K562 (cell line): ENCODE results near the gene CERS2. TPM values are rescaled to one million over a fixed set of nuclear protein-coding genes. Genes with fewer than 3 reads are reported as not detected.

Experiments used
- BHLHE40 ChIP-seq: IDR thresholded peaks from 2 replicates; pipeline ENCODE4 v1.6.1; 2011; ENCODE audit warnings: low read length, improper control_type of control experiment
- CEBPG ChIP-seq, 3 experiments: fragments of 200-800 bp in 1 of 3; sonication (Bioruptor generic) in 1 of 3; sonication (generic) in 1 of 3; formaldehyde crosslinking in 1 of 3; IDR thresholded peaks in 2 of 3; conservative IDR thresholded peaks in 1 of 3; 2 replicates each; pipeline versions ENCODE4 v1.6.1 to v1.8.0; 2016 to 2022; ENCODE audit warnings: missing compliant biosample characterization in 2 of 3, missing genetic modification characterization in 2 of 3, mild to moderate bottlenecking in 1 of 3, missing genetic modification reagents in 1 of 3
- EGR1 ChIP-seq: fragments of 450-650 bp; conservative IDR thresholded peaks from 2 replicates; pipeline ENCODE4 v1.6.1; 2017; ENCODE audit warnings: mild to moderate bottlenecking
- POLR2G ChIP-seq: fragments of 200-400 bp; formaldehyde crosslinking; IDR thresholded peaks from 2 replicates; pipeline ENCODE4 v1.6.1; 2017; ENCODE audit warnings: low read depth, mild to moderate bottlenecking, antibody characterized with exemption, low read length, moderate library complexity
- POLR2H ChIP-seq: IDR thresholded peaks from 2 replicates; pipeline ENCODE4 v1.6.1; 2016; ENCODE audit warnings: missing genetic modification characterization, low read depth, mild to moderate bottlenecking, control low read depth, missing compliant biosample characterization, moderate library complexity
- RBBP5 ChIP-seq: fragments of 200-600 bp; sonication (generic); IDR thresholded peaks from 2 replicates; pipeline ENCODE4 v1.6.1; 2012; ENCODE audit warnings: borderline replicate concordance, mild to moderate bottlenecking, low read length, control low read depth, inconsistent platforms; ENCODE audit not compliant: insufficient read depth, poor library complexity, severe bottlenecking
- RCOR1 ChIP-seq, 2 experiments: IDR thresholded peaks; 2 replicates each; pipeline ENCODE4 v1.6.1; 2012; ENCODE audit warnings: low read depth in 2 of 2, low read length in 2 of 2, borderline replicate concordance in 1 of 2, improper control_type of control experiment in 1 of 2
- TFAP4 ChIP-seq: sonication (generic); formaldehyde crosslinking; IDR thresholded peaks from 2 replicates; pipeline ENCODE4 v1.8.0; 2022; ENCODE audit warnings: missing genetic modification reagents, mild to moderate bottlenecking, moderate library complexity, borderline replicate concordance
- ZBTB26 ChIP-seq: fragments of 450-650 bp; formaldehyde crosslinking; IDR thresholded peaks from 2 replicates; pipeline ENCODE4 v1.4.0; 2022; ENCODE audit warnings: missing genetic modification characterization
- ZFP91 ChIP-seq: sonication (generic); formaldehyde crosslinking; IDR thresholded peaks from 2 replicates; pipeline ENCODE4 v1.8.0; 2022; ENCODE audit warnings: mild to moderate bottlenecking, missing genetic modification reagents
- polyA plus RNA-seq, 8 experiments: library from polyadenylated mRNA; depleted of rRNA in 4 of 8; stranded (reverse) in 5 of 8; unstranded in 3 of 8; fragments of >200 nt; fragmentation: Nextera tagmentation in 2 of 8; fragmentation: Illumina TruSeq in 1 of 8; extraction: Ambion mirVana in 2 of 8; extraction: Trizol in 1 of 8; gene quantifications; 2 replicates each; pipeline versions ENCODE4 v1.2.1 to v1.2.3, GENCODE V29; 2011 to 2014; ENCODE audit warnings: inconsistent platforms in 1 of 8, missing spikeins in 1 of 8
- total RNA-seq, 7 experiments: library from RNA; depleted of rRNA in 6 of 7; stranded (reverse); fragments of >200 nt in 6 of 7; fragmentation: Illumina TruSeq in 2 of 7; extraction: Trizol in 2 of 7; gene quantifications; 2 replicates each; pipeline versions ENCODE4 v1.2.1 to v1.2.3, GENCODE V29; 2011 to 2021; ENCODE audit warnings: low replicate concordance in 1 of 7
- TF ChIP-seq, protein P1 (sequence below): IDR thresholded peaks from 2 replicates; pipeline ENCODE4 v1.6.1; 2014; ENCODE audit warnings: antibody characterized with exemption
- TF ChIP-seq, protein P2 (sequence below): sonication (generic); formaldehyde crosslinking; IDR thresholded peaks from 2 replicates; pipeline ENCODE4 v1.8.1; 2023; ENCODE audit warnings: missing genetic modification reagents, mild to moderate bottlenecking, borderline replicate concordance

The CERS2 gene
- total and polyA plus RNA-seq, 9 of the 15 experiments (the other 6 are each of a cell fraction or from before 2014, with no cell fraction given), result 23.4 to 295 (median 132) TPM

DNA sequence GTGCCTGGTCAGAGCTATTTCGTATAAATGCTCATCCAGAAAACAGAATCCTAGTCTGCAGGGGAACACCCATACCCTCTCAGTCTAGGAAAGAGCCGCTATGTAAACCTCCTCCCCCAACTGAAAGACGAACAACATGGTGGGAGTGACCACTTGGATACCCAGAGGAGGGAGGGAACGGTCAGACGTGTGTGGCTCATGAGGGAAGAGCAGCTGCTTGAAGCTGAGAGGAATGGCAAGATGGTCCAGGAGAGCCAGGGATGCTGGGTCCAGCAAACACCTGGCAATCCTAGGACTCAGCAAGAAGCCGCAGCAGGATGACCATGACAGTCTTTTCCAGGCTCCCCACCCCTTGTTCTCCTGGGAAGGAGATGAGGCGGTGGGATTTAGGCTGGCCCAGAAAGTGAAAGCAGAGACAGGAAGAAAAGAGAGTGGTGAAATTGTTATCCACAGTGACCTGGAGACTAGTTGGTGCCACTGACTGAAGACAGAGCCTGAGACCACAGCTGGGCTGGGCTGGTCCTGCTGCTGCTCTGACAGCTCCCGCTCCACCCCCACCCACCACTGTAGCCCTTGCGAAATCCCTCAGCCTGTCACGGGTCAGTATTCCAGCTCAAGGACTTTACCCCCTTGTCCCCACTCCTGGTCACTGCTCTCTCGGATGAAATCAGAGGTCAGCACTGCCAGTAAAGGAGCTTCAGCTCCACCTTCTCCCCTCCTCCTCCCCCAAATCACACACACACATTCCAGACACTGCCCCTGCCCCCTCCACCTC, 3.6 kb downstream of the CERS2 start (continued):
- TF ChIP-seq, protein P1, sequence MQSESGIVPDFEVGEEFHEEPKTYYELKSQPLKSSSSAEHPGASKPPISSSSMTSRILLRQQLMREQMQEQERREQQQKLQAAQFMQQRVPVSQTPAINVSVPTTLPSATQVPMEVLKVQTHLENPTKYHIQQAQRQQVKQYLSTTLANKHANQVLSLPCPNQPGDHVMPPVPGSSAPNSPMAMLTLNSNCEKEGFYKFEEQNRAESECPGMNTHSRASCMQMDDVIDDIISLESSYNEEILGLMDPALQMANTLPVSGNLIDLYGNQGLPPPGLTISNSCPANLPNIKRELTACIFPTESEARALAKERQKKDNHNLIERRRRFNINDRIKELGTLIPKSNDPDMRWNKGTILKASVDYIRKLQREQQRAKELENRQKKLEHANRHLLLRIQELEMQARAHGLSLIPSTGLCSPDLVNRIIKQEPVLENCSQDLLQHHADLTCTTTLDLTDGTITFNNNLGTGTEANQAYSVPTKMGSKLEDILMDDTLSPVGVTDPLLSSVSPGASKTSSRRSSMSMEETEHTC, result no peak
- TF ChIP-seq RBBP5 (peak; percentile 34), EGR1 (0 out of 2 replicates have a peak, but pooled peaks have one; percentile 11), BHLHE40 (0 out of 2 replicates have a peak, but pooled peaks have one; percentile 30), CEBPG (CRISPR knock-in tag; IDR thresholded peaks at IDR 0.05) (no peak; the same call in 1 of the 2 replicates), CEBPG (tag; conservative IDR thresholded peaks at IDR 0.05 in 1 of 2, IDR thresholded peaks at IDR 0.05 in 1 of 2) (peak; percentile 51 to 55; a peak in 2 of 4 replicates), TFAP4 (CRISPR knock-in tag) (peak; percentile 35; the same call in 1 of the 2 replicates), ZFP91 (CRISPR knock-in tag) (no peak), POLR2H (tag) (no peak), ZBTB26 (CRISPR knock-in tag) (no peak), RCOR1 (IDR thresholded peaks at IDR 0.05; ENCODE audit: borderline replicate concordance in 1 of 2, low read depth in 2 of 2, low read length in 2 of 2) (peak in 1 of 2 experiments; percentile 13; a peak in 1 of 4 replicates), POLR2G (0 out of 2 replicates have a peak, but pooled peaks have one; percentile 18)
- TF ChIP-seq, protein P2, sequence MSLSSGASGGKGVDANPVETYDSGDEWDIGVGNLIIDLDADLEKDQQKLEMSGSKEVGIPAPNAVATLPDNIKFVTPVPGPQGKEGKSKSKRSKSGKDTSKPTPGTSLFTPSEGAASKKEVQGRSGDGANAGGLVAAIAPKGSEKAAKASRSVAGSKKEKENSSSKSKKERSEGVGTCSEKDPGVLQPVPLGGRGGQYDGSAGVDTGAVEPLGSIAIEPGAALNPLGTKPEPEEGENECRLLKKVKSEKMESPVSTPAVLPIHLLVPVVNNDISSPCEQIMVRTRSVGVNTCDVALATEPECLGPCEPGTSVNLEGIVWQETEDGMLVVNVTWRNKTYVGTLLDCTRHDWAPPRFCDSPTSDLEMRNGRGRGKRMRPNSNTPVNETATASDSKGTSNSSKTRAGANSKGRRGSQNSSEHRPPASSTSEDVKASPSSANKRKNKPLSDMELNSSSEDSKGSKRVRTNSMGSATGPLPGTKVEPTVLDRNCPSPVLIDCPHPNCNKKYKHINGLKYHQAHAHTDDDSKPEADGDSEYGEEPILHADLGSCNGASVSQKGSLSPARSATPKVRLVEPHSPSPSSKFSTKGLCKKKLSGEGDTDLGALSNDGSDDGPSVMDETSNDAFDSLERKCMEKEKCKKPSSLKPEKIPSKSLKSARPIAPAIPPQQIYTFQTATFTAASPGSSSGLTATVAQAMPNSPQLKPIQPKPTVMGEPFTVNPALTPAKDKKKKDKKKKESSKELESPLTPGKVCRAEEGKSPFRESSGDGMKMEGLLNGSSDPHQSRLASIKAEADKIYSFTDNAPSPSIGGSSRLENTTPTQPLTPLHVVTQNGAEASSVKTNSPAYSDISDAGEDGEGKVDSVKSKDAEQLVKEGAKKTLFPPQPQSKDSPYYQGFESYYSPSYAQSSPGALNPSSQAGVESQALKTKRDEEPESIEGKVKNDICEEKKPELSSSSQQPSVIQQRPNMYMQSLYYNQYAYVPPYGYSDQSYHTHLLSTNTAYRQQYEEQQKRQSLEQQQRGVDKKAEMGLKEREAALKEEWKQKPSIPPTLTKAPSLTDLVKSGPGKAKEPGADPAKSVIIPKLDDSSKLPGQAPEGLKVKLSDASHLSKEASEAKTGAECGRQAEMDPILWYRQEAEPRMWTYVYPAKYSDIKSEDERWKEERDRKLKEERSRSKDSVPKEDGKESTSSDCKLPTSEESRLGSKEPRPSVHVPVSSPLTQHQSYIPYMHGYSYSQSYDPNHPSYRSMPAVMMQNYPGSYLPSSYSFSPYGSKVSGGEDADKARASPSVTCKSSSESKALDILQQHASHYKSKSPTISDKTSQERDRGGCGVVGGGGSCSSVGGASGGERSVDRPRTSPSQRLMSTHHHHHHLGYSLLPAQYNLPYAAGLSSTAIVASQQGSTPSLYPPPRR, result no peak
